Measurements from ENCODE around the gene ZBTB42.
A peak's percentile ranks its signal among the peaks of the same experiment; 100 is the strongest.

Gene ZBTB42

GRCh38 chr14:104801520-104802393 lies 856 bp downstream of the ZBTB42 start:
- no peak for DNase-seq (ENCODE audit: low read depth)
- H3K4me3 ChIP-seq (replicated peaks; ENCODE audit: low read depth, low read length): peak overlapping the region; percentile 59
- no peak for TF ChIP-seq CTCF (IDR thresholded peaks at IDR 0.05; ENCODE audit: low read length, missing control alignments)

GRCh38 chr14:104802394-104803184 lies 1.7 kb downstream of the ZBTB42 start:
- no peak for DNase-seq (ENCODE audit: low read depth)
- no peak overlapping the region for H3K4me3 ChIP-seq (replicated peaks; ENCODE audit: low read depth, low read length)
- no peak for TF ChIP-seq CTCF (IDR thresholded peaks at IDR 0.05; ENCODE audit: low read length, missing control alignments)

- TF ChIP-seq CTCF (IDR thresholded peaks at IDR 0.05; ENCODE audit: low read length, missing control alignments): no peak
- DNase-seq (ENCODE audit: low read depth): no peak
- H3K4me3 ChIP-seq (replicated peaks; ENCODE audit: low read depth, low read length): no peak overlapping the region
Measured at GRCh38 chr14:104803280-104803911, 2.5 kb downstream of the ZBTB42 start.

GRCh38 chr14:104803912-104804410 lies 3.1 kb downstream of the ZBTB42 start:
- TF ChIP-seq CTCF (IDR thresholded peaks at IDR 0.05; ENCODE audit: low read length, missing control alignments): no peak
- no peak for DNase-seq (ENCODE audit: low read depth)
- no peak overlapping the region for H3K4me3 ChIP-seq (replicated peaks; ENCODE audit: low read depth, low read length)

GRCh38 chr14:104804481-104805325 lies 3.8 kb downstream of the ZBTB42 start:
- H3K4me3 ChIP-seq (replicated peaks; ENCODE audit: low read depth, low read length): no peak overlapping the region
- no peak for TF ChIP-seq CTCF (IDR thresholded peaks at IDR 0.05; ENCODE audit: low read length, missing control alignments)
- DNase-seq (ENCODE audit: low read depth): no peak

GRCh38 chr14:104805326-104805678 lies 4.4 kb downstream of the ZBTB42 start:
- no peak overlapping the region for H3K4me3 ChIP-seq (replicated peaks; ENCODE audit: low read depth, low read length)
- TF ChIP-seq CTCF (IDR thresholded peaks at IDR 0.05; ENCODE audit: low read length, missing control alignments): no peak
- DNase-seq (ENCODE audit: low read depth): peak; percentile 88
